HUES6 (cell line): ENCODE measurements around the gene TMED6.

Experiments used
- H3K27ac ChIP-seq: 2 replicates; pipeline ENCODE4 v1.7.0; 2013; ENCODE audit warnings: low read depth, mild to moderate bottlenecking, low read length, inconsistent platforms
- H3K27me3 ChIP-seq: 2 replicates; pipeline ENCODE4 v1.6.1; 2013; ENCODE audit warnings: low read length; ENCODE audit not compliant: control insufficient read depth, insufficient read depth
- H3K36me3 ChIP-seq: 2 replicates; pipeline ENCODE4 v1.6.1; 2013; ENCODE audit warnings: low read length; ENCODE audit not compliant: control insufficient read depth, insufficient read depth
- H3K4me1 ChIP-seq: 2 replicates; pipeline ENCODE4 v1.6.1; 2013; ENCODE audit warnings: low read length; ENCODE audit not compliant: control insufficient read depth, insufficient read depth
- H3K4me3 ChIP-seq: 2 replicates; pipeline ENCODE4 v1.5.1; 2013; ENCODE audit warnings: low read depth, low read length
- H3K9ac ChIP-seq: one replicate; pipeline ENCODE4 v1.6.1; 2013; ENCODE audit warnings: mild to moderate bottlenecking, low read length
- H3K9me3 ChIP-seq: 2 replicates; pipeline ENCODE4 v1.6.1; 2013; ENCODE audit warnings: low read depth, low read length; ENCODE audit not compliant: control insufficient read depth, insufficient read depth

Gene TMED6

GRCh38 chr16:69378760-69379159, 27.2 kb upstream of the TMED6 start:
- peaks cover 73% of the 10 kb centered on the region for H3K36me3 ChIP-seq
- H3K27ac ChIP-seq = no peak overlapping the region
- no peak overlapping the region for H3K9ac ChIP-seq

GRCh38 chr16:69378036-69378435, 26.4 kb upstream of the TMED6 start:
- H3K9ac ChIP-seq = no peak overlapping the region
- no peaks in the 10 kb centered on the region for H3K9me3 ChIP-seq
- H3K27me3 ChIP-seq = no peaks in the 10 kb centered on the region
- H3K4me3 ChIP-seq = no peak overlapping the region
- peaks cover 72% of the 10 kb centered on the region for H3K36me3 ChIP-seq
- H3K4me1 ChIP-seq = no peaks in the 10 kb centered on the region
- H3K27ac ChIP-seq = no peak overlapping the region

More at GRCh38 chr16:69378760-69379159, 27.2 kb upstream of the TMED6 start:
- Histone ChIP-seq H3K27me3 (no peaks in the 10 kb centered on the region), H3K9me3 (no peaks in the 10 kb centered on the region), H3K4me3 (no peak overlapping the region), H3K4me1 (no peaks in the 10 kb centered on the region)

- Histone ChIP-seq H3K36me3 (peaks cover 72% of the 10 kb centered on the region), H3K27me3 (no peaks in the 10 kb centered on the region), H3K9me3 (no peaks in the 10 kb centered on the region), H3K4me1 (no peaks in the 10 kb centered on the region), H3K4me3 (no peak overlapping the region), H3K27ac (no peak overlapping the region), H3K9ac (no peak overlapping the region)
These were observed 24.9 kb upstream of the TMED6 start for GRCh38 chr16:69376393-69377059.

- Histone ChIP-seq H3K4me3 (no peak overlapping the region), H3K36me3 (peaks cover 69% of the 10 kb centered on the region), H3K27ac (no peak overlapping the region), H3K9me3 (no peaks in the 10 kb centered on the region), H3K9ac (no peak overlapping the region), H3K4me1 (no peaks in the 10 kb centered on the region), H3K27me3 (no peaks in the 10 kb centered on the region)
These were observed 21.4 kb upstream of the TMED6 start for GRCh38 chr16:69373019-69373418.

- no peak overlapping the region for H3K27ac ChIP-seq
- no peaks in the 10 kb centered on the region for H3K9me3 ChIP-seq
- H3K36me3 ChIP-seq = peaks cover 76% of the 10 kb centered on the region
- H3K4me3 ChIP-seq = no peak overlapping the region
- no peaks in the 10 kb centered on the region for H3K27me3 ChIP-seq
- H3K9ac ChIP-seq = no peak overlapping the region
- no peaks in the 10 kb centered on the region for H3K4me1 ChIP-seq
These were observed 20.0 kb upstream of the TMED6 start for GRCh38 chr16:69371564-69371963.

- Histone ChIP-seq H3K27ac (no peak overlapping the region), H3K4me1 (no peaks in the 10 kb centered on the region), H3K36me3 (peaks cover 88% of the 10 kb centered on the region), H3K9me3 (no peaks in the 10 kb centered on the region), H3K9ac (no peak overlapping the region), H3K4me3 (no peak overlapping the region), H3K27me3 (no peaks in the 10 kb centered on the region)
These were observed 17.3 kb upstream of the TMED6 start for GRCh38 chr16:69368866-69369265.

- H3K36me3 ChIP-seq = peaks cover 80% of the 10 kb centered on the region
- H3K9ac ChIP-seq = no peak overlapping the region
- H3K27ac ChIP-seq = no peak overlapping the region
- H3K9me3 ChIP-seq = no peaks in the 10 kb centered on the region
- no peaks in the 10 kb centered on the region for H3K27me3 ChIP-seq
- no peaks in the 10 kb centered on the region for H3K4me1 ChIP-seq
- no peak overlapping the region for H3K4me3 ChIP-seq
These were observed 16.4 kb upstream of the TMED6 start for GRCh38 chr16:69367980-69368379.

- no peaks in the 10 kb centered on the region for H3K27me3 ChIP-seq
- H3K9ac ChIP-seq = no peak overlapping the region
- H3K4me3 ChIP-seq = no peak overlapping the region
- no peak overlapping the region for H3K27ac ChIP-seq
- no peaks in the 10 kb centered on the region for H3K4me1 ChIP-seq
- H3K9me3 ChIP-seq = no peaks in the 10 kb centered on the region
- H3K36me3 ChIP-seq = peaks cover 64% of the 10 kb centered on the region
These were observed 14.8 kb upstream of the TMED6 start for GRCh38 chr16:69366431-69366830.

- peaks cover 60% of the 10 kb centered on the region for H3K36me3 ChIP-seq
- no peak overlapping the region for H3K4me3 ChIP-seq
- no peaks in the 10 kb centered on the region for H3K9me3 ChIP-seq
- H3K4me1 ChIP-seq = no peaks in the 10 kb centered on the region
- no peaks in the 10 kb centered on the region for H3K27me3 ChIP-seq
- H3K27ac ChIP-seq = no peak overlapping the region
- no peak overlapping the region for H3K9ac ChIP-seq
These were observed 14.3 kb upstream of the TMED6 start for GRCh38 chr16:69365901-69366300.

GRCh38 chr16:69364088-69364487, 12.5 kb upstream of the TMED6 start:
- H3K27me3 ChIP-seq = no peaks in the 10 kb centered on the region
- H3K4me1 ChIP-seq = no peaks in the 10 kb centered on the region

GRCh38 chr16:69363281-69363717, 11.7 kb upstream of the TMED6 start:
- H3K9me3 ChIP-seq = no peaks in the 10 kb centered on the region
- no peaks in the 10 kb centered on the region for H3K27me3 ChIP-seq
- no peak overlapping the region for H3K4me3 ChIP-seq
- H3K9ac ChIP-seq = no peak overlapping the region
- no peaks in the 10 kb centered on the region for H3K4me1 ChIP-seq
- no peak overlapping the region for H3K27ac ChIP-seq
- peaks cover 39% of the 10 kb centered on the region for H3K36me3 ChIP-seq

More at GRCh38 chr16:69364088-69364487, 12.5 kb upstream of the TMED6 start:
- Histone ChIP-seq H3K36me3 (peaks cover 44% of the 10 kb centered on the region), H3K9me3 (no peaks in the 10 kb centered on the region), H3K9ac (no peak overlapping the region), H3K4me3 (no peak overlapping the region), H3K27ac (no peak overlapping the region)
